ENCODE measurements around the gene GAL3ST2. TPM values are rescaled to one million over a fixed set of nuclear protein-coding genes. Genes with fewer than 3 reads are reported as not detected.
"Not testable (repeated sequence)": the region's sequence is repeated elsewhere in the genome, so short reads cannot be mapped to it uniquely, and the experiment has no call there.

The GAL3ST2 gene
- total RNA-seq = 1 to 10 TPM in 1 of 5 donors, under 1 TPM in 1, not detected in 3; 0.80 to 1.4 TPM
- 0.07 TPM for total RNA-seq (2013)
- 0 to 1.5 (median 0.12) reads per million in 29 experiments for total RNA-seq

DNA sequence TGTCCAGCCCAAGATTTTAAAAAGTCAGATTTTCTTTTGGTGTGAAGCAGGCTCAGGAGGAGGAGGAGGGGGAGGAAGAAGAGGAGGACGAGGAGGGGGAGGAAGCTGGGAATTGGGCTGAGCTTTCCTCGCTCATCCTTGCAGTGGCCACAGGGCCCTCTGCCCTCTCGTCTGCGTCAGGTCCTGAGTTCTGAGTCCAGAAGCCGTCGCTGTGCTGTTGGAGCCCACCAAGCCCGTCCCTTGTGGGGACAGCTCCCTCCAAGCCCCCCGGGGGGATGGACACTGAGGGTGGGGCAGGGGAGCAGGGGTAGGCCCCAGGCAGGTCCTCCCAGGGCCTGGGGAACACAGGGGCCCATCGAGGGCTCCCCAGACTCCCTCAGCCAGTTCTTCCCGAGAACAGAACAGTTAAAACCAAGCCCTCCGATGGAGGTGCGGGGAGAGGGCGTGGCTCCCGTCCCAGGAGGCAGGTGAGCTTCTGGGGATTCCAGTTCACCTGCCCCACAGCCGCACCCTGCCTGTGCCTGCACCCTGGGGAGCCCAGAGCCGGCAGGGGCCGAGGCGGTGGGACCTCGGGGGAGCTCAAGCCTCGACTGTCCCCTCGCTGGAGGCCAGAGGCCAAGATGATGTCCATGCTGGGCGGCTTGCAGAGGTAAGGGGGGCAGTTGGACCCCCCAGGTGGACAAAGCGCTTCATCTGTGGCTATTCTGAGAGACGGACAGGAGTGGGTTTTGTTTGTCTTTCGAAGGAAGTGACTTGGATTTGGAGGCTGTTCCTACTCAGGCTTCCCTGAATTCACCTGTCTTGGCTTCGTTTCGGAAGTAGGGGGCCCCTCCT, at the start of gene GAL3ST2:
TSS of gene GAL3ST2 (plus strand) at position 487 of the 834 bp plus-strand sequence. CDS start at position 621, 134 bp downstream.
- H3K9me3 ChIP-seq = no peaks in the 10 kb centered on the region
- no peaks in the 10 kb centered on the region for H3K36me3 Mint-ChIP-seq
- POLR2A ChIA-PET = no interaction called here

DNA sequence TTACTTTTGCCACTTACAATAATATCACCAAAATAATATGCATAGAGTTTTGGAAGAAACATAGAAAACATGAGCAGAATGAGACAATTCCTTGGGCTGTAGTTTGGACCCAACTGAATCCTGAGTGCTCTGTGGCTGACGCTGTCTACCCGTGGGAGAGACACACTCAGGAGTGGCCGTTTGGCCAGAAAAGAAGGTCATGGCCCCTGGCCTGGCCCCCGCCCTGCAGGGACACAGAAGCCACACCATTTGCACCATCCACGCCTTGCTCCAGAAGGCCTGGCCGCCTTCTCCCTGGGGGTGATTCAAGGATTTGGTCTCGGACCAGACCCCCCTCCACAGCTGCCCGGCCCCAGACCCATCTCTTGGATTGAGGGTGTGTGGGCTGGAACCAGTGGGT, 48.6 kb upstream of the GAL3ST2 start:
- no peak for DNase-seq
- no peak overlapping the region for H3K27ac ChIP-seq (ENCODE audit: low read length)
- POLR2A ChIA-PET = no interaction called here
- no peak overlapping the region for H3K27ac Mint-ChIP-seq
- peaks cover 14% of the 10 kb centered on the region for H3K36me3 Mint-ChIP-seq
- no peak overlapping the region for H3K4me3 Mint-ChIP-seq
- 100% methylated on average over 4 of the region's 8 CpGs for WGBS (ENCODE audit: insufficient coverage)
- H3K4me1 Mint-ChIP-seq = peaks cover 13 to 22% (median 15%) of the 10 kb centered on the region in 3 donors
- H3K27me3 Mint-ChIP-seq = no peaks in the 10 kb centered on the region
- CTCF ChIA-PET = no interaction called here
- no peak for ATAC-seq (replicated peaks in 1 of 4)
- no peak overlapping the region for H3K4me3 ChIP-seq (ENCODE audit: control insufficient read depth in 1 of 2, extremely low read depth in 1 of 2, low read length in 1 of 2)
- no peaks in the 10 kb centered on the region for H3K9me3 ChIP-seq
- H3K36me3 ChIP-seq (ENCODE audit: control insufficient read depth in 2 of 2, extremely low read depth in 1 of 2, insufficient read depth in 1 of 2, low read length in 1 of 2) = peaks cover 5 to 18% of the 10 kb centered on the region in 2 donors
- H3K4me1 ChIP-seq (ENCODE audit: control insufficient read depth in 1 of 2, extremely low read depth in 1 of 2, insufficient read depth in 2 of 2, low read length in 2 of 2) = peaks cover 0 to 15% of the 10 kb centered on the region in 2 experiments
- no peaks in the 10 kb centered on the region for H3K9me3 Mint-ChIP-seq
- H3K27me3 ChIP-seq (replicated peaks in 1 of 2; ENCODE audit: control insufficient read depth in 2 of 2, extremely low read depth in 1 of 2, insufficient read depth in 2 of 2, low read length in 1 of 2) = no peaks in the 10 kb centered on the region

More for the DNA sequence above, at the start of gene GAL3ST2:
- peaks cover 2 to 22% of the 10 kb centered on the region in 2 experiments for H3K4me1 ChIP-seq (ENCODE audit: control insufficient read depth in 1 of 2, extremely low read depth in 1 of 2, insufficient read depth in 2 of 2, low read length in 2 of 2)
- peaks cover 0 to 44% of the 10 kb centered on the region in 2 experiments for H3K27me3 ChIP-seq (replicated peaks in 1 of 2; ENCODE audit: control insufficient read depth in 2 of 2, extremely low read depth in 1 of 2, insufficient read depth in 2 of 2, low read length in 1 of 2)
- H3K27ac ChIP-seq (ENCODE audit: low read length) = no peak within 1 kb of the TSS
- Mint-ChIP-seq H3K27me3 (no peaks in the 10 kb centered on the region), H3K9me3 (peaks cover 0 to 7% (median 0%) of the 10 kb centered on the region in 3 donors), H3K4me3 (no peak within 1 kb of the TSS), H3K27ac (no peak within 1 kb of the TSS), H3K4me1 (peaks cover 10 to 14% (median 12%) of the 10 kb centered on the region in 3 donors)
- ATAC-seq (replicated peaks in 1 of 4) (no peak), DNase-seq (peak in 2 of 35 experiments; percentile 2 to 23)
- H3K36me3 ChIP-seq (ENCODE audit: control insufficient read depth in 2 of 2, extremely low read depth in 1 of 2, insufficient read depth in 1 of 2, low read length in 1 of 2) = no peaks in the 10 kb centered on the region
- H3K4me3 ChIP-seq (ENCODE audit: control insufficient read depth in 1 of 2, extremely low read depth in 1 of 2, low read length in 1 of 2) = no peak within 1 kb of the TSS
- CTCF ChIA-PET = no interaction called here
- 92% methylated on average over 24 of the region's 27 CpGs for WGBS (ENCODE audit: insufficient coverage)

DNA sequence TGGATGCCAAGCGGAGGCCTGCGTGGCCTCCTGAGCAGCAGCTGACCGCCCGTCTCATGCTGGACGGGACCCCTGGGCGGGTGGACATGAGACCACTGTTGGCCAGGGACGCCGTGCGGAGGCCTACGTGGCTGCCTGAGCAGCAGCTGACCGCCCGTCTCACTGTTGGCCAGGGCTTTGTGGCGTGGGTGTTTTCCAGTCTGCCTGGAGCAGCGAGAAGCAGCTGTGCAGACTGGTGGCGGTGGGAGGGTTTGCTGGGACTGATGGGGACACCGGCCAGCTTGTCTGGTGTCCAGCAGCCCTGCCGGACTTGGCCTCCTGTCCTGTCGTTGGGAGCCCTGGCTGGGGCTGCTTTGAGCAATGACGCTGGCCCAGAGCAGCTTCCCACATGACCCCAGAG, 48.0 kb upstream of the GAL3ST2 start:
- CTCF ChIA-PET = no interaction called here

DNA sequence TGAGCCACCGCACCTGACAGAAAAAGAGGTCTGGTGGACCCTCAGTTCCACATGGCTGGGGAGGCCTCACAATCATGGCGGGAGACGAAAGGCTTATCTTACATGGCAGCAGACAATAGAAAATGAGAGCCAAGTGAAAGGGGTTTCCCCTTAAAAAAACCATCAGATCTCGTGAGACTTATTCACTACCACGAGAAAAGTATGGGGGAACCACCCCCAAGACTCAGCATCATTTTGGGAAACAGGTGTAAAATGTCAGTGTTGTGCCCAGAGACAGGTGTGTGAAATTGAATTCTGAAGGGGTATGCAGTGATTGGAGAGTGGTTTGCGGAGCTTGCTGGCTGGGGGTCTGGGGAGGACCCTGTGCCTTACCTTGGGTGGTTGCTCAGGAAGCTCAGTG, 46.8 kb upstream of the GAL3ST2 start:
- H3K4me3 ChIP-seq (ENCODE audit: control insufficient read depth in 1 of 2, extremely low read depth in 1 of 2, low read length in 1 of 2) = no peak overlapping the region
- Mint-ChIP-seq H3K4me1 (peaks cover 17 to 28% (median 19%) of the 10 kb centered on the region in 3 donors), H3K27me3 (no peaks in the 10 kb centered on the region), H3K36me3 (peaks cover 4% of the 10 kb centered on the region), H3K9me3 (no peaks in the 10 kb centered on the region), H3K27ac (peak overlapping the region in 1 of 2 donors; percentile 16), H3K4me3 (no peak overlapping the region)
- H3K27me3 ChIP-seq (replicated peaks in 1 of 2; ENCODE audit: control insufficient read depth in 2 of 2, extremely low read depth in 1 of 2, insufficient read depth in 2 of 2, low read length in 1 of 2) = peaks cover 0 to 2% of the 10 kb centered on the region in 2 experiments
- ChIA-PET POLR2A (no interaction called here), CTCF (no interaction called here)
- no peak overlapping the region for H3K27ac ChIP-seq (ENCODE audit: low read length)
- peaks cover 0 to 28% of the 10 kb centered on the region in 2 experiments for H3K4me1 ChIP-seq (ENCODE audit: control insufficient read depth in 1 of 2, extremely low read depth in 1 of 2, insufficient read depth in 2 of 2, low read length in 2 of 2)
- H3K36me3 ChIP-seq (ENCODE audit: control insufficient read depth in 2 of 2, extremely low read depth in 1 of 2, insufficient read depth in 1 of 2, low read length in 1 of 2) = peaks cover 0 to 5% of the 10 kb centered on the region in 2 donors
- ATAC-seq (replicated peaks in 1 of 4) (no peak), DNase-seq (no peak)
- 77% methylated on average over 3 of the region's 6 CpGs for WGBS (ENCODE audit: insufficient coverage)
- no peaks in the 10 kb centered on the region for H3K9me3 ChIP-seq

More for the DNA sequence above, 48.0 kb upstream of the GAL3ST2 start:
- H3K27ac ChIP-seq (ENCODE audit: low read length) = no peak overlapping the region
- 92% methylated on average over 19 of the region's 19 CpGs for WGBS (ENCODE audit: insufficient coverage)
- POLR2A ChIA-PET = no interaction called here
- H3K4me1 Mint-ChIP-seq = peaks cover 16 to 26% (median 17%) of the 10 kb centered on the region in 3 donors
- no peak for ATAC-seq (replicated peaks in 1 of 4)
- H3K36me3 Mint-ChIP-seq = peaks cover 8% of the 10 kb centered on the region
- no peak overlapping the region for H3K27ac Mint-ChIP-seq
- H3K27me3 ChIP-seq (replicated peaks in 1 of 2; ENCODE audit: control insufficient read depth in 2 of 2, extremely low read depth in 1 of 2, insufficient read depth in 2 of 2, low read length in 1 of 2) = no peaks in the 10 kb centered on the region
- no peak overlapping the region for H3K4me3 ChIP-seq (ENCODE audit: control insufficient read depth in 1 of 2, extremely low read depth in 1 of 2, low read length in 1 of 2)
- H3K4me1 ChIP-seq (ENCODE audit: control insufficient read depth in 1 of 2, extremely low read depth in 1 of 2, insufficient read depth in 2 of 2, low read length in 2 of 2) = peaks cover 0 to 22% of the 10 kb centered on the region in 2 experiments
- H3K27me3 Mint-ChIP-seq = no peaks in the 10 kb centered on the region
- H3K36me3 ChIP-seq (ENCODE audit: control insufficient read depth in 2 of 2, extremely low read depth in 1 of 2, insufficient read depth in 1 of 2, low read length in 1 of 2) = peaks cover under 1 to 12% of the 10 kb centered on the region in 2 donors
- H3K4me3 Mint-ChIP-seq = no peak overlapping the region
- DNase-seq = no peak
- no peaks in the 10 kb centered on the region for H3K9me3 ChIP-seq
- no peaks in the 10 kb centered on the region for H3K9me3 Mint-ChIP-seq

DNA sequence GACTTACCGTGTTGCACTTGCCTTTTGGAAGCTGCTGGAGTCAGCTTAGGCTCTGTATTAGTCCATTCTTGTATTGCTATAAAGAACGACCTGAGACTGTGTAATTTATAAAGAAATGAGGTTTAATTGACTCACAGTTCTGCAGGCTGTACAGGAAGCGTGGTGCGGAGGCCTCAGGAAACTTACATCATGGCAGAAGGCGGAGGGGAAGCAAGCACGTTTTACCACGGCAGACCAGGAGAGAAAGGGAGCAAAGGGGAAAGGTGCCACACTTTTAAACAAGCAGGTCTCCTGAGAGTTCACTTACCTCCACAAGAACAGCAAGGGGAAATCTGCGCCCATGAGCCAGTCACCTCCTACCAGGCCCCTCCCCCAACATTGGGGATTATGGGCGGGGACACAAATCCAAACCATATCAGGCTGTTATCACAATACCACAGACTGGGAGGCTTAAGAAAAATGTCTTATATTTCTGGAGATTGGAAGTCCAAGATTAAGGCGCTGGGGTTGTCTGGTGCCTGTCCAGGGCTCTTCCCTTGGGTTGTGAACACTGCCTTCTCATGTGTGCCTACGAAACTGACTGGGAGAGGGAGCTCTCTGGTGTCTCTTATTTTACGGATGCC, 45.8 kb upstream of the GAL3ST2 start:
- H3K4me3 Mint-ChIP-seq = no peak overlapping the region
- Histone ChIP-seq H3K27ac (ENCODE audit: low read length) (no peak overlapping the region), H3K4me1 (ENCODE audit: control insufficient read depth in 1 of 2, extremely low read depth in 1 of 2, insufficient read depth in 2 of 2, low read length in 2 of 2) (peaks cover 0 to 34% of the 10 kb centered on the region in 2 experiments), H3K27me3 (replicated peaks in 1 of 2; ENCODE audit: control insufficient read depth in 2 of 2, extremely low read depth in 1 of 2, insufficient read depth in 2 of 2, low read length in 1 of 2) (peaks cover 0 to 2% of the 10 kb centered on the region in 2 experiments), H3K36me3 (ENCODE audit: control insufficient read depth in 2 of 2, extremely low read depth in 1 of 2, insufficient read depth in 1 of 2, low read length in 1 of 2) (peaks cover 0 to under 1% of the 10 kb centered on the region in 2 donors), H3K9me3 (no peaks in the 10 kb centered on the region), H3K4me3 (ENCODE audit: control insufficient read depth in 1 of 2, extremely low read depth in 1 of 2, low read length in 1 of 2) (no peak overlapping the region)
- no peak overlapping the region for H3K27ac Mint-ChIP-seq
- ChIA-PET POLR2A (no interaction called here), CTCF (no interaction called here)
- DNase-seq = no peak
- no peaks in the 10 kb centered on the region for H3K9me3 Mint-ChIP-seq
- WGBS (ENCODE audit: insufficient coverage) = 79% methylated on average over 5 of the region's 12 CpGs
- peaks cover 17 to 32% (median 25%) of the 10 kb centered on the region in 3 donors for H3K4me1 Mint-ChIP-seq
- H3K36me3 Mint-ChIP-seq = peaks cover under 1% of the 10 kb centered on the region
- no peak for ATAC-seq (replicated peaks in 1 of 4)
- H3K27me3 Mint-ChIP-seq = no peaks in the 10 kb centered on the region

DNA sequence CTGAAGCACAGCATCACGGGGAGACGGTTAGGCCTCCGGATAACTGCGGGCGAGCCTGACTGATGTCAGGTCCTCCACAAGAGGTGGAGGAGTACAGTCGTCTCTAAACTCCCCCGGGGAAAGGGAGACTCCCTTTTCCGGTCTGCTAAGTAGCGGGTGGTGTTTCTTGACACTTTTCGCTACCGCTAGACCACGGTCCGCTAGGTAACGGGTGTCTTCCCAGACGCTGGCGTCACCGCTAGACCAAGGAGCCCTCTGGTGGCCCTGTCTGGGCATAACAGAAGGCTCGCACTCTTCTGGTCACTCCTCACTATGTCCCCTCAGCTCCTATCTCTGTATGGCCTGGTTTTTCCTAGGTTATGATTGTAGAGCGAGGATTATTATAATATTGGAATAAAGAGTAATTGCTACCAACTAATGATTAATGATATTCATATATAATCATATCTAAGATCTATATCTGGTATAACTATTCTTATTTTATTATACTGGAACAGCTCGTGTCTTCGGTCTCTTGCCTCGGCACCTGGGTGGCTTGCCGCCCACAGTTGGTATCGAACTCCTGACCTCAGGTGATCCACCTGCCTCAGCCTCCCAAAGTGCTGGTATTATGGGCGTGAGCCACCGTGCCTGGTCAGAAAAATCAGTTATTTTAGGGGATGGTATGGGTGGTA, 44.0 kb upstream of the GAL3ST2 start:
- peak in 25 of 35 experiments; percentile 10 to 63 (median 37) for DNase-seq
- CTCF ChIA-PET; H3K36me3 ChIP-seq (ENCODE audit: control insufficient read depth in 2 of 2, extremely low read depth in 1 of 2, insufficient read depth in 1 of 2, low read length in 1 of 2); POLR2A ChIA-PET; H3K27ac Mint-ChIP-seq; H3K9me3 ChIP-seq; H3K9me3 Mint-ChIP-seq; H3K36me3 Mint-ChIP-seq; H3K27me3 Mint-ChIP-seq; ATAC-seq (replicated peaks in 1 of 4); H3K27me3 ChIP-seq (replicated peaks in 1 of 2; ENCODE audit: control insufficient read depth in 2 of 2, extremely low read depth in 1 of 2, insufficient read depth in 2 of 2, low read length in 1 of 2); H3K4me3 ChIP-seq (ENCODE audit: control insufficient read depth in 1 of 2, extremely low read depth in 1 of 2, low read length in 1 of 2); H3K27ac ChIP-seq (ENCODE audit: low read length): not testable (repeated sequence)
- peaks cover 0 to 41% of the 10 kb centered on the region in 2 experiments for H3K4me1 ChIP-seq (ENCODE audit: control insufficient read depth in 1 of 2, extremely low read depth in 1 of 2, insufficient read depth in 2 of 2, low read length in 2 of 2)
- H3K4me3 Mint-ChIP-seq = peak overlapping the region; percentile 60 to 73 (median 70)
- 35% methylated on average over 9 of the region's 26 CpGs for WGBS (ENCODE audit: insufficient coverage)
- peaks cover 22 to 40% (median 31%) of the 10 kb centered on the region in 3 donors for H3K4me1 Mint-ChIP-seq
